GM19324 (cell line): ENCODE results near the gene ELMOD3.

Experiments
- ATAC-seq: cut with Tn5 transposase; IDR thresholded peaks from one replicate; pipeline ENCODE4 v1.9.1; 2021; ENCODE audit warnings: mild to moderate bottlenecking, moderate library complexity; ENCODE audit not compliant: unreplicated experiment, low FRiP score

Gene ELMOD3

DNA sequence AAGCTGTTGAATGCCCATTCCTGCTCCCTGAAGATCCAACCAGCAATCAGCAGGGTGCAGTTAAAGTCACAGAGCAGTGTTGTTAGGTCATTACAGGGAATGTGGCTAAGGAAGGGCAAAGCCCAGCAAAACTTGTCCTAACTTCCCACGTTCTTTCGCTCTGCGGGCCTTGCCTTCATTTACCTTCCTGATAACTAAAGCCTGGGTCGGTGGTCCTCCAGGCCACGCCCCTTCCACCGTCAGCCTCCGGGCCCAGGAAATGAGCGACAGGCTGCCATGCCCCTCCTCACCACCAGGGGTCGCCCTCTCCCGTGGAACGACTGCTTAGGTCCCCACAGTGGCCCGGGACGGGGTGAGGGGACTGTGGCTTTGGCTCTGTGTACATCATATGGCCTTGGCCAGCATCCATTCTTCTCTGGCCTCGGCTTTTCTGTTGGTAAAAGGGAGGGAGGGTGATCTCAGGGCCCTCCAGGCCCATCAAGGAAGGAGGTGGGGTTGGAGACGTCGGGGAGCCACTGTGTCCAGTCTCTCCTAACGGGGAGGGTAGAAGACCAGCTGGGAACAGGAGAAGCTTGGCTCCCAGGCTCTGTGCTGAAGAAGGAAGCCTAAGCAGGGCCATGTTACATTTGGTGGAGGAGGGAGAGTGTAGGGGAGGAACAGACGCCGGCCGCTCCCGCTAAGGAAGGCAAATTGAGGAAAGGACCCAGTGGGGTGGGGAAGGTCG lies 66.1 kb downstream of the ELMOD3 start:
- peak; percentile 60 for ATAC-seq

DNA sequence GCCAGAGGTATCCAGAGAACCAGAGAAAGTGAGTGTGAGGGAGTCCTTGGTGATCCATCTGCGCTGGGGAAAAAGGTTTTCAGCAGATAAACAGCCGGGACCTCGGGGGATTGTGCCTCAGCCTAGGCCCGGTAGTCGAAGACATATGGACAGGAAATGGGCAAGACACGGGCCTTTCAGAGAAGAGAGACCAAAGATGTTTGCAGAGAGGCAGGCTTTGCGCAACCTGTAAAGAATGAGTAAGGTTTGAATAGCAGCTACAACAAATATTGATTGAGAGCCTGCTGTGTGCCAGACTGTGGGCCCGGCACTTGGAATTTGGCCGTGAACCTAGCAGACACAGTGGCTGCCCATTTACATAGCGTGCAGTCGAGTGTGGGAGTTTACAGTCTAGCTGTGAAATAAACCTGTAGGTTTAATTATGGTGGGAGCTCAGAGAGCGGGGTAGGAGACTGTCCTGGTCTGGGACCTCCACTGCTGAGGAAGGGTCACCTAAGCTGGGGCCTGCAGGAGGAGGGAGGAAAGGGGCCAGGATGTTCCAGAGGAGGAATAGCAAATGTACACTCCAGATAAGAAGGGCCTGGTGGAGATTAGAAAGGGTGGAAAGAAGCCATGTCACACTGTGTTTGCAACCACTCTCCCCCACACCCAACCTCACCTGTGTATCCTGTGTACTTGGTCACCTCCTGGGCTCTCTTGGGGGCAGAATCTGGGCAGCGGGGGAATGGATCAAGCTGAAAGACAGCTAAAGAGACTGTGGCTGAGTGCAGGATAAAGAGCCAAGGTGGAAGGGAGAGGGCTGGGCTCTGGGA lies 66.9 kb downstream of the ELMOD3 start:
- no peak for ATAC-seq

DNA sequence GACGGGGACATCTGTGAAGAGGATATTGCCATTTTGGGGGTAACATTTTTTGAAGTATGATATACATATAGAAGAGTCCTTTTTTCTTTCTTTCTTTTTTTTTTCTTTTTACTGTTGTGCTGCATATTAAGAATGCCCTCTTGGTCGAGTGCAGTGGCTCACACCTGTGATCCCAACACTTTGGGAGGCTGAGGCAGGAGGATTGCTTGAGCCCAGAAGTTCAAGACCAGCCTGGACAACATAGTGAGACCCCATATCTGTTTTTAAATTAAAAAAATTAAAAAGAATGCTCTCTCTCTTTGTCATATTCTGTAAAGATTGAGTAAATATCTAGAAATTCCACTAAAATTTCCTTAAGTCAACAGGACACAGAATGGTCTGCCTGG lies 67.5 kb downstream of the ELMOD3 start:
- ATAC-seq = no peak

DNA sequence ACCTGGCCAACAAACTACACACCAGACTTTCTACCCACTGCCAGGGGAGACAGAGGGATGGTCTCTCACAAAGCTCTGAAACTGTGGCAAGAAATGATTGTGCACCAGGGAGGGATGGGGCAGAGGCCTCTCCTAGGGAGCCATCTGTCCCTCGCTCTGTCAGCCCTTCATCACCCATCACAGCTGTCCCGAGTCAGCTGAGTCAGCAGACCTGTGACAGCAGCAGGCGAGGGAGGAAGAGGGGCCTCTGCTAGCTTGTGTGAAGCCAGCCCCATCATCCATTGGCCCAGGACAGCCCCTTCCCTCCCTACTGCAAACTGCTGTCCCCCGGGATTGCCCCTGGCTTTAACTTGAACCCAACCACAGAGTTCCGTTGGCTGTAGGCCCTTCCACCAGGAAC lies 69.0 kb downstream of the ELMOD3 start:
- ATAC-seq = no peak

DNA sequence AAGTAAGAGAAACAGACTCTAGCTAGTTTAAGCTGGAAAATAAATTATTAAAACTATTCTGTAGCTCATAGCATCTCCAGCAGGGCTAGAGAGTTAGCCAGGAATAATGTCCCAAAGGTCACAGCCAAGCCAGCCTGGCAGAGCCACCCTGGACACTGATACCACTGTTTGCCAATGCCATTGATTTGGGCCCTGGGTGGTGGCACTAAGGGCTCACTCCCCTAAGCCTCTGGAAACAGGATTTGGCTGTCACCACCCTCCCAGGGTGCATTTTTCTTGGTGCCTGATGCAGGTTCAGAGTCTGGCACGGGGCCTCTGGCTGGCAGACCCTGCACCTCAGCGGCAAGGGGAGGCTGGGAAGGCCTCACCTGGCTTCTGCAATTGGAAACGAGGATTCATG lies 71.0 kb downstream of the ELMOD3 start:
- ATAC-seq = no peak

DNA sequence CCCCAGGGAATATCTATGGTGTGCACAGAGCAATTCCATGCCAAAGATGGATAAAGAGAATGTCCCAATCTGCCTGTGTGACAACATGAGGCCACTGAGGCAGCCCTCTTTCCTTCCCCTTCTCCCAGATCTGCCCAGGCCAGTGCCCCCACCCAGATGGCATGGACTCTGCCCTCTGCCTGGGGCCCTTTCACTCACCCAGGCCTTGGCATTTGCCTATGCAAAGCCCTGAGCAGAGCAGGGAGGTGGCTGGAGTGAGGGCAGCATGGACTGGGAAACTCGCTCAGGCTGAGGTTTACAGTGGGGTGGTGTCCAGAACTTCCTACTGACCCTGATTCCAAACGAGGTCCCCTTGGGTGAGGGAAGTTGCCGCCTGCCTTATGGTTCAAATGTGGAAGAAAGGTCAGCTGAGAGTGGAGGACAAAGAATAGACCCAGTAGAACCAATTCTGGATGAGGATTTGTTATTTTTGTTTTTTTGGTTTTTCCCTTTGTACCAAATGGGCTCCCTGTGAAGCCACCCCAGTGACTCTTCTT lies 72.8 kb downstream of the ELMOD3 start:
- ATAC-seq = no peak

DNA sequence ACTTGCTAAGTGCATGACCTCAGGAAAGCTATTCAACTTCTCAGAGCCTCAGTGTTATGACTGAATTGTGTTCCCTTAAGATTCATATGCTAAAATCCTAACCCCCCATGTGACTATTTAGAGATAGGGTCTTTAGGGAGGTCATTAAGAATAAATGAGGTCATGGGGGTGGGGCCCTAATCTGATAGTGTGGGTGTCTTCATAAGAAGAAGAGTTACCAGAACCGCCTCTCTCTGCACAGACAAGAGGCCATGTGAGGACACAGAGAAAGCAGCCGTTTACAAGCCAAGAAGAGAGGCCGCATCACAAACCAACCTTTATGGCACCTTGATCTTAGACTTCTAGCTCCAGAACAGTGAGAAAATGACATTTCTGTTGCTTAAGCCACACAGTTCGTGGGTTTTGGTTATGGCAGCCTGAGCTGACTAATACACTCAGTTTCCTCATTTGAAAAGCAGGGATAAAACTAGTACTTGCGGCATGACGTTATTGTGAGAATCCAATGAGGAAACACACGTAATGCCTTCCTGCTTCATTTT lies 73.8 kb downstream of the ELMOD3 start:
- ATAC-seq = no peak

DNA sequence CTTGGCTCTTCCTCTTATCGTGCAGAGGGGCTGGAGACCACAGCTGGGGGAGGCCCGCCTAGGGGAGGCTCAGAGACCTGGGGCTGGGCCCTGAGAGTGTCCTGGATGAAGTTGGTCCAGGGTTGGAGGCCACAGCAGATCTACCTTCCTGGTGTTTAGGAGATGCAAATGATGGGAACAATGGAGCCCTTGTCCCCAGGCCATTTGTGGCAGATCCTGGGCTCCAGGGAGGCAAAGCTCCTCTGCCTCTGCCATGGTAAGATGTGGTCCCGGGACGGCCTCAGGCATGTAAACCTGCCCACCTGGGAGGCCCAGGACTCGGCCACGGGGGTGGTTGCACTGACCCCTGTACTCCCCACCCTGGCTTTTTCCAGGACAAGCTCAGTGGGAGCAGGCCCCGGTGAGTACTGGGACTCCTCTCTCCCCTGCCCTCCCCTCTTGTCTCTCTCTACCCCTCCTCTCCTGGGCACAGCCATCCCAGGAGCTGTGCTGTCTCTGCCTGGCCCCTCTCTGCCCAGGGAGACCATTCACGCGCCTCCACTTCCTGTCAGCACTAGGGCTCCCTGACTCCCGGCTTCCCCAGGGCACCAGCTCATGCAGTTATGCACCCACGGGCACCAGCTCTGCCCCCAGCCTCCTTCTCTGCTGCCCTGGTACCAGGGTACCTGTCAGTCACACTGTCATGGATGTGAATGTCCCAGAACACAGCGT lies 74.8 kb downstream of the ELMOD3 start:
- ATAC-seq = no peak

DNA sequence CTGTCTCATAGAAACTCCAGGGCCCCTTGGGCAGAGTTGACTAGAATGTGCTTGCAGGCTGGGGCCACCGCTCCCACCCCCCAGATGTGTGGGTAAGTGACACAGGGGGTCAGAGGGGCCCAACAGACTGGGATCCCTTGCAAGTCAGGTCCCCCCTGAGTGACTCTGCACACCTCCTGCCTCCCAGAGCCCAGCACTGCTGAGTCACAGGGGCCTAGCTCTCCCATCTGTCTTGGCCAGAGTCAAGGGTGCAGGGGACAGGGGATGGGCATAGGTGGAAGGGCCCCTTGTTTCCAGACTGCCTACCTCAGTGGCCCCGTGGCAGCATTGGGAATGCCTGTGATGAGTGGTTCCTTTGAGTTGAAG lies 75.3 kb downstream of the ELMOD3 start:
- no peak for ATAC-seq

DNA sequence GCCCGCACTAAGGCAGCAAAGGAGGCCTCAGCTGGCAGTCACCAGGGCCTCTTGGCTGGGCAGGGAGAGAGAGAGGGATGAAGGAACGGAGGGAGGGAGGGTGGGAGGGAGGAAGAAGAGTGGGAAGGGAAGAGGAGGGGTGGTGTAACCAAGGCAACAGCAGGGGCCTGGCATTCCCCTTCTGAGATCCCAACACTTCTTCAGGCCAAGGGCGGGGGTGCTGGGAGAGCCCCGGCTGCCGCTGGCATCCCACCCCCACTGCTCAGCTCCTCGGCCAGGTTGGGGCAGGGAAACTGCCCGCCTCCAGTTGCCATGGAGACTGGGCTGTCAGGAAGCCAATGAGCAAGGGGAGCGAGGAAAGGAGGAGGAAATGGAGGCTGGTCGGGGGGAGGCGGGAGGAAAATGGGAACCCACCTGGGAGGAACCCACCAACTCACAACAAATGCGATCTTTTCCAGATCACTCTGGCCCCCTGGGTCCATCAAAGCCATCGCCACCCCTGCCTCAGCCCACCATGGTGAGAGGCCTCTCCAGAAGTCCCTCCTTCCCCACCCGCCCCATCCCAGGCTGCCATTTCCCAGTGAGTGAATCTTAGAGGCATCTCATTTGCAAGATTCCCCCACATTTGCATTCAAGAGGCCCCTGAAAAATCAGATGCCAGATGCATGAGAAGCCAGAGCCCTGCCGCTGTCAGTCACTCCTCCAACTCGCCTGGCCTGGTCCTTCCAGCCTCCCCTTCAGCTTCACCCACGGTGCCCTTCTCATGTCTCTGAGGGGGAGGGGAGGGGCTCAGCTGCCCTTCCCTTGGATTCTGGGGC lies 76.4 kb downstream of the ELMOD3 start:
- ATAC-seq = no peak

DNA sequence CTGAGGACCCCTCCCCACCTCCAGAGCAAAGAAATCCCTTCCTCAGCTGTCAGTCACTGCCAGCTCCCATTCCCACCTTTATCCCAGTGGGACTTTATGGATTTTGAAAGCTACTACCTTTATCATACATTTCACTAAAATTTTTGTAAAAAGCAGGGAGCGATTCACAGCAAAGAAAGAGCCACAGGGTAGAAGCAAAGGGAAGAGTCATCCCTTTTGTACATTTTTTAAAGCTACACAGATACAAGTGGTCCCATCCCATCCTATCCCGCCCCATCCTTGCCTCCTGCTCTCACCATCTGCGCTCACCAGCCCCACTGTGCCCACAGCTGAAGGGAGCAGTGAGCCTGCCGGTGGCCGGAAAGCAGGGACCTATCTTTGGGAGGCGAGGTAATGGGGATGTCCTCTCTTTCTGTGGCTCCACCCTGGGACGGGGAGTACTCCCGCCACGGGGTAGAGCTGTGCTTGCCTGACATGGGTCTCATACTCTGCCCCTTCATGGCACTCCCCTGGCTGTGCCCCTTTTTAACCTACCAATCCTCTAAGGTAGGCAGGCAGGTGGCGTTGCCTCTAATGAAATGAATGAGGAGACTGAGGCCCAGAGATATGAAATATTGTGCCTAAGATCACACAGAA lies 77.1 kb downstream of the ELMOD3 start:
- no peak for ATAC-seq

DNA sequence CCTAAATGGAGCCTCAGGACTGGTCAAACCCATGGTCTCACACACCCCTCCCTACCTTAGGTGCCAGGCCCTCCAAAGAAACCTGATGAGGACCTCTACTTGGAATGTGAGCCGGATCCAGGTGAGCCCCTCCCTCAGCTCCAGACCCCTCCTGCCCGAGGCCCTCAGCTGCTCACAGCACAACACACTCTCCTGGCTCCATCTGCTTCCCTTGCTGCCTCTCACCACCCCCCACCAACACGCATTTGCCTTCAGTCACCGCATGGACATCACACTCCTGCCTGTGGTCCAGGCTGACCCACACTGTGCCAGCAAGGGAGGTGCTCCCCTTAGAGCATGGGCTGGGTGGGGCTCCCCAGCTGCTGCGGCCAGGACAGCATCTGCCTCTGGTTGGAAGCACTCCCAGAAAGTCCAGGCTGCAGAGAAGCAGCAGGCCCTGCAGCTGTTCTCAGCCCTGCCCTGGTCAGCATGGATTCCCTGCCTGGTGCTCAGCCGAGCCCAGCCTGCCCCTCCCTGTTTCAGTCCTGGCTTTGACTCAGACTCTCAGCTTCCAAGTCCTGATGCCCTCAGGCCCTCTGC lies 79.0 kb downstream of the ELMOD3 start:
- no peak for ATAC-seq

DNA sequence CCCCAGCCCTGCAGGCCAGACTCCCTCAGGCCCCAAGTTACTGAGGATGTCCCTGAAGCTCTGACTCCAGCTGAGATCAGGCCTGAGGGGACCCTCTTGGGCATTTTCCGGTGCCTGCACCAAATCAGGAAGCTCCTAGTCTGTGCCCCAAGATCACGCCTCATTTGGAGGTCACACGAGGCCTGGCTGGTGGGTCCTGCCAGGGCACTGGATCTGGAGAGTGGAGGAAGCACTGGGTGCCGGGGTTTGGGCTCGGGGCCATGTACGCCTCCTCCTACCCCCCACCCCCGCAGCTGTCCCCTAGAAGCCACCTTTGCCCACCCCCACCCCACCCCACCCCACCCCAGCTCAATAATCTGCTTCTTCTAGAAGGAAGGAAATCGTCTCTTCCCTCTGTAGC lies 80.1 kb downstream of the ELMOD3 start:
- ATAC-seq = no peak

DNA sequence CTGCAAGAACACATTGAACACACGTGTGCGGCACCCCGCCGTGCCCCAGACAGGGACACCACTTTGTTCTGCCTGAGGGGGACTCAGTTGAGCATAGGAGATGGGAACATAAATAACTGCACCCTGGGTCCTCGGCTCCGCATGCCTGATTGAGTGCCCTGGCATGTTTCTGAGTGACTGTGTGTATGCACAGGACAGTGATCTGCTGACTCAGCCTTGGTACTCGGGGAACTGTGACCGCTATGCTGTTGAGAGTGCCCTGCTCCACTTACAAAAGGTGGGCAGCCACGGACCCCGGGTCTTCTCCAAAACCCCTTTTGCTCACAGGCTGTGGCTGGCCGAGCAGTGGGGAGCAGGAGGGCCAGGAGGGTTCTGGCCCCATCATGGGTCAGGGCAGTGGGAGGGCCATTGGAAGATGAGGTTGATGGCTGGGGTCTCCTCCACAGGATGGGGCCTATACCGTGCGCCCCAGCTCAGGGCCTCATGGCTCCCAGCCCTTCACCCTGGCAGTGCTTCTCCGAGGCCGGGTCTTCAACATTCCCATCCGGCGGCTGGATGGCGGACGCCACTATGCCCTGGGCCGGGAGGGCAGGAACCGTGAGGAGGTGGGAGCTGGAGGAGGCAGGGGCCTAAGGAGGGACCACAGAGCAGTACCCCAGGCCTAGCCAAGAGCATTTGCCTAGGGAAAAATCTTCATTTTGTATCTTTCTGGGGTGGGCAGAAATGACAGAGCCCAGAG lies 80.8 kb downstream of the ELMOD3 start:
- no peak for ATAC-seq

DNA sequence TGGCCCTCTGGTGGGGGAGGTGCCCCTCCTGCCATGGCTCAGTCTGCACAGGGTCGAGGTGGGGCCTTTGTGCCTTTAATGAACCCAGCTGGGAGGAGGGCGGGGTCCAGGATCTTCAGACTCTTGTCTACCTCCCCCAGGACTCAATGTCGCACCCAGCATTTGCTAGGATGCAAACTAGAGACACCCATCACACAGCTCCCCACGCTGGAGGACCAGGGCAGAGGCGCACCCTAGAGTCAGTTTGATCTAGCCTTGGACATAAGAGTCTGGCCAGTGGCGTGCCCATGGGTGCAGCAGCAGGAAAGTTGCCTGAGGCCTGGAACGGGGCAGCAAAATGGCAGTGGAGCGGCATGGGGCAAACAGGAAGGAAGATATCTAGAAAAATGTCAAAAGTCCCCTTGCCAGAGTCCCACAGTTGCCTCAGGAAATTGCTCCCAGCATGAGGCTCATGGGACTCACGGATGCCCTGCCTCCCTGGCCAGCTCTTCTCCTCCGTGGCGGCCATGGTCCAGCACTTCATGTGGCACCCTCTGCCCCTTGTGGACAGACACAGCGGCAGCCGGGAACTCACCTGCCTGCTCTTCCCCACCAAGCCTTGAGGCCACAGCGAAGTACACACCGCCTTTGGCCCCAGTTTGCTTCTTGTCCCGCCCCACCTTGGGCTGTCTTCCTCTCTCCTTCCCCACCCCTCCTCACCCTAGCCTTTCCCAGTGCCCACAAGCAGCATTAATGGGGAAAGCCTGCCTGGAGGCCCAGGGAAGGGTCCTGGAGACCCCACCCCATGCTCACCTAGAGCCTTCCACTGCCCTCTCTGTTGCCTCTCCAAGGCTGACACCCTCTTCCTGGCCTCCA lies 81.6 kb downstream of the ELMOD3 start:
- ATAC-seq = no peak

DNA sequence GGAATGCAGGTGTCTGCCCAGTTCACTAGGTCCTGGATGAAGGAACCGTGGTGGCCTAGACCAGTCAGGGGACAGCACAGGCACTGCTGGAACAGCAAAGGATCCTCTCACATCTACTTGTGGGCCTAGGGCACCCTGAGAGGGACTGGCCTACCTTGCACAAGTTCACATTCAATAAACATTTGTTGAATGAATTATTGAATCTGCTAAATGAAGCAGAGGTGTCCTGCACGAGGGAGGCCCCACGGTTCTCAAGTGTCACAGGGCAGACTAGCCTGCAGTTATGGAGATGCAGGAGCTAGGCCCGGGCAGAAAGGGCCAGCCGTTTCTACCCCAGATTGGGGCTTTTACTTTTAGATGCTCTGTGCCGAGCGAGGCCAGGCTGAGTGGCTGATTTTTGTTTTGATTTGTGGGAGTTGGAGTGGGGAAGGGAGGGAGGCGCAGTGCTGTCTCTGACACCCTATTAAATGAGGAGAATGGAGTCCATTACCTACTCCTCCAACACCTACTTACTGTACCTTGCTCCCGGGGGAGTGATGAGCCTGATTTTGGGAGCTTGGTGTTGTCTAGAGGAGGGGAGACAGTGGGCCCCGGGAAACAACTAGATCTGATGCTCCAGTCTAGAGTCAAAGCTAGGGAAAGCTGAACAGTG lies 82.4 kb downstream of the ELMOD3 start:
- no peak for ATAC-seq

DNA sequence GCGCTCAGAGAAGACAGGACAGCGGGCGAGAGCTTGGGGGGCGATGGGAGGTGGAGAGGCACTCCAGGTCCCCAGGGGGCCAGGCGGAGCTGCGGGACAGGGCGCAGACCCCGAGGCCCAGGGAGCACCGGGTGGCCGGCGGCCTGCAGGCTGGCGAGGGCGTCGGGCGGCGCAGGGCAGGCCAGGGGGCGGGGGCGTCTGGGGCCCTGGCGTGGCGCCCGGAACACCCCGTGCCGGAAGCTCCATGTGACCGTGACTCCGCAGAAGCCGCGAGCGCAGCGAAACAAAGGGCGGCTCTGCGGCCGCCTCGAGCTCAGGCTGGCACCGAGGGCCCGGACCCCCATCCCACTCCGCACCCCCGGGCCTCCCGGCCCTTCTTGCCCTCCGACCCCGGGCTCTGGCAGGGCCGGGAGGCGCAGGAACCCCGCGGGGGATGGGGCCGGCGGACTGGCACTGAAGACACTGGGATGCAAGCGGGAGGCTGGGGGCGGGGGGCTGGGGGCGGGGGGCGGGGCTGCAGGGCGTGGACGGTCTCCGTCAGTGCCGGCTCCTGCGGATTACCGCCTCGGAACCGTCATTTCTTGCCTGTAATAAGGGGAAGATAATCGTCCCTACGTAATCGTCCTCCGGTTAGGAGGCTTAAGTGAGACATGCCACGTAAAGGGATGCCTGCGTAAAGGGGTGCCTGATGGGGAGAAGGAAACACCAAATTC lies 83.1 kb downstream of the ELMOD3 start:
- ATAC-seq = peak; percentile 88
